Superior temporal gyrus (tissue), 1 donor: Measurements from ENCODE around the gene PTGES.
"Not testable (repeated sequence)": the region's sequence is repeated elsewhere in the genome, so short reads cannot be mapped to it uniquely, and the experiment has no call there.

Source experiments
- DNase-seq: peaks from one replicate; pipeline ENCODE4 v3.0.0-alpha.2; 2016; ENCODE audit errors: extremely low spot score

PTGES gene

GRCh38 chr9:129770741-129771140, 17.9 kb upstream of the PTGES start:
- DNase-seq = no peak

DNA sequence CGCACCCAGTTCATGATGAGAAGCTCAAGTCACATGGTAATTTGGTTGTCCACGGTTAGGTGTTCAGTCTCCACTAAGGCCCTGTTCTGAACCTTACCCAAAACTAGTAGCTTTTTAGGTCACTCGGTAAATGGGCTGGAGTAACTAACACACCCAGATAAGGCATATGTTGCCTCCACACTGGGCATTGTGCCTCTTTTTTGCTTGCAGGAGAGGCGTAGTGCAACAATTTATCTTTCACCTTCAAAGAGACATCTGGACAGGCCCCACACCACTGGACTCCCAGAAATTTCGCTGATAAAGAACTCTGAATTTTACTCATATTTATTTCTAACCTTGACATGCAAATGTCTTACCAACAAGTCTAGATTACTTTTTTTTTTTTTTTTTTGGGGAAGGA, 16.8 kb upstream of the PTGES start:
- DNase-seq = no peak

- no peak for DNase-seq
Measured at GRCh38 chr9:129768486-129768885, 15.6 kb upstream of the PTGES start.

DNA sequence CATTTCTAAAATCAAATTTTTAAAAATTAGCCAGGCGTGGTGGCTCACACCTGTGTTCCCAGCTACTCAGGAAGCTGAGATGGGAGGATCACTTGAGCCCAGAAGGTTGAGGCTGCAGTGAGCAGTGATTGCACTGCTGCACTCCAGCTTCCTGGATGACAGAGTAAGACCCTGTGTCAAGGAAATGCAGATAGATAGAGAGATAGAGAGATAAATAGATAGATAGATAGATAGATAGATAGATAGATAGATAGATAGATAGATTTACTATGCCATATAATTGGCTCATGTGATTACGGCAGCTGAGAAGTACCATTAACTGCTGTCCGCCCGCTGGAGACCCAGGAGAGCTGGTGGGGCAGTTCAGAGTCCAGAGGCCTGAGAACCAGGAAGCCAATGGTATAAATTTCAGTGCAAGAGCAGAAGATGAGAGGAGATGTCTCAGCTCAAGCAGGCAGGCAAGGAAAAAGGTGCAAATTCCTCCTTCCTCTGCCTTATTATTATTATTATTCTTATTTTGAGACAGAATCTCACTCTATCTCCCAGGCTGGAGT, 13.0 kb upstream of the PTGES start:
- DNase-seq = no peak

DNA sequence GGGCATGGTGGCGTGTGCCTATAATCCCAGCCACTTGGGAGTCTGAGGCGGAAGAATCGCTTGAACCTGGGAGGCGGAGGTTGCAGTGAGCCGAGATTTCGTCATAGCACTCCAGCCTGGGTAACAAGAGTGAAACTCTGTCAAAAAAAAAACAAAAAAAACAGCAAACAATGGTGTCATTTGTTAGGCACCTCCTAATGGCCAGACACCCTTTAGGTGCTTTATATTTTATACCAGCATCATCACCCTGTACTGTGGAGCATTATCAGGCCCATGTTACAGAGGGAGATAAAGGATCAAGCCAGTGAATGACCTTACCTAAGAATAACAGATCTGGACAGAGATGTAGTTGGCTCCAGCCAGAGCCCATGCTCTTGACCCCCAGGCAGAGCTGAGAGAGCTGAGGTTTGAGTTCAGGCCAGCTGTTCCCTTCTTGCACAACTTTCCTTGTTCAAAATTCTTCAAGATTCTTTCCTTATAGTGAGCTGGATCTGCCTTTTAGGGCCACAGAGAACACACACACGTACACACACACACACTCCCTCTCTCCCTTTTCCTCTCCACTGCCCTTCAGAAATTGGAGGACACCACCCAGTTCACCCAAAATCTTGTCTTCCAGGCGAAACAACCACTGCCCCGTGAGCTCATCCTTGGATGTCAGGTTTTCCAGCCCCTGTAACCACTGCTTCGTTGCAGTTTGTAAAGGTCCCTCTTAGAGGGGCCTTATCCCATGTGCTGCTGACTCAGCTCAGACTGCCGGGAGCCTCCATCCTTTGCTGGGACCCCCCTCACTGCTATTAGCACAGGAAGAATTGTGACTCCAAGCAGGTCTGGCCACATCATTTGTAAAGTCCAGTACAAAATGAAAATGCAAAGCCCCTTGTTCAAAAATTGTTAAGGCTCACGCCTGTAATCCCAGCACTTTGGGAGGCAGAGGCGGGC, 10.4 kb upstream of the PTGES start:
- no peak for DNase-seq

- DNase-seq = not testable (repeated sequence)
Measured at GRCh38 chr9:129762370-129762984, 9.6 kb upstream of the PTGES start.

DNA sequence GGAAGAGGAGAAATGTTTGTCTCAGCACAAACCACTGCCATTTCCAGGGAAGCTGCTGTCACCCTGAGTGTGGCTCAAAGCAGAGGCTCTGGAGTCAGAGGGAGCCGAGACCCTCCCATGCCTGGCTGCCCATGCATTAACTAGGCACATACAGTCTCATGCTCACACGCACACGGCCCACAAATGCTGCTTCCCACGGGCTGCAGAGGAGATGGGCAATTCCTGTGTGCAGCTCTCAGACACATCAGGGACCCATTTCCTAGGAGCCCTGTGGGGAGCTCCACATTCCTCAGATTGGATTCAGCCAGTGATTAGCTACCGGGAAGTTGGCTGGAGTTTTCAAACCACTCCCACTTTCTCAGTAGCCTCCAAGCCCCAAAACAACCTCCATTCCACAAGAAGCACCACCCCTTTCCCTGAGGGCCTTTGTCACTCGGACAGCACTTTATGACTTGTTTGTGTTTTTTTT, 9.1 kb upstream of the PTGES start:
- DNase-seq = no peak

- no peak for DNase-seq
Measured at GRCh38 chr9:129761293-129761900, 8.6 kb upstream of the PTGES start.

GRCh38 chr9:129760784-129761183, 7.9 kb upstream of the PTGES start:
- DNase-seq = not testable (repeated sequence)

DNA sequence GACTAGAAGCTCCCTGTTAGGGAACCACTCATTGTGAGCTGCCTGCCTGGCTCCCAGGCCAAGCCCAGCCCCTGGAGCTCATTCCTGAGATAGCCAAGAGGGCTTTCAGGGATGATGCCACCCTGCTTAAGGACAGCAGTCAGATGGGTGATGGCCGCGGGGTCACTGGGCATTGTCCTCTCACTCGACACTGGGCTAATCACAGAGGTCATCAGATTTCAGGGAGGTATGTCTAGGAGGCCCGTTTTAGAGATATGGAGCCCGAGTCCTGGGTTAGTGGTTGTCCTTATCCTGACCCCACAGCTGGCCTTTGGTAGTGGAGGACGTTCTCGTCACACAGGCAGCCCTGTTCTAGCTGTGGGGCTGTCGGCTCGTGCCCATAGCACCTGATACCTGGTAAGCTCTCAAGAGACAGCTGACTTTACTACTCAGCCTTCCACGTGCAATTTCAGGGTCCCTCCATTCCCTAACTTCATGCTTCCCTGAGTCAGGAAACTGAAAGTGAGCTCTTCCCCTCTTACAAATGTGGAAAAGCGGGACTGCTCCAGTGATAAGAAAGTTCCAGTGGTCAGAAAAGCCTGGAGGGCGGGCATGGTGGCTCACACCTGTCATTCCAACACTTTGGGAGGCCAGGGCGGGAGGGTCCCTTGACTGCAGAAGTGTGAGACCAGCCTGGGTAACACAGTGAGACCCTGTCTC, 7.1 kb upstream of the PTGES start:
- DNase-seq = no peak

DNA sequence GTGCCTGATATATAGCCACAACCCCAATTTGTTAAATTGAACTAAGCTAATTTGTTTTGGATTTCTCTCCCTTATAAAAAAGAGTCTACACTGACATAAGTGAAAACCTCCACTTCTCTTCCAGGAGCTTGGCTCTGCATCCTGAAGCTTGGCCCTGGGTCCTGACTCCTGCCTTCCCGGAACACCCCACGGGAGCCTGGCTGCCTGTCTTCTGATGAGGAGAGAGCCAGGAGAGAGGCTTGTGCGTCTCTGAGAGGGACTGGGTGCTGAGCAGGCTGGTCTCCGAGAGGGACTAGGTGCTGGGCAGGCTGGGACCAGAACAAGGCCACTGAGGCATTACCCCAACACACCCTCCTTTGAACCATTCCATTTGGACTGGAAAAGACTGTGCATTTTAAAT, 6.5 kb upstream of the PTGES start:
- DNase-seq = no peak

GRCh38 chr9:129757045-129757444, 4.2 kb upstream of the PTGES start:
- no peak for DNase-seq

GRCh38 chr9:129756191-129756590, 3.3 kb upstream of the PTGES start:
- no peak for DNase-seq

- no peak for DNase-seq
Measured at GRCh38 chr9:129755151-129755550, 2.3 kb upstream of the PTGES start.

- DNase-seq = no peak
Measured at GRCh38 chr9:129751841-129752801, 721 bp downstream of the PTGES start.

DNA sequence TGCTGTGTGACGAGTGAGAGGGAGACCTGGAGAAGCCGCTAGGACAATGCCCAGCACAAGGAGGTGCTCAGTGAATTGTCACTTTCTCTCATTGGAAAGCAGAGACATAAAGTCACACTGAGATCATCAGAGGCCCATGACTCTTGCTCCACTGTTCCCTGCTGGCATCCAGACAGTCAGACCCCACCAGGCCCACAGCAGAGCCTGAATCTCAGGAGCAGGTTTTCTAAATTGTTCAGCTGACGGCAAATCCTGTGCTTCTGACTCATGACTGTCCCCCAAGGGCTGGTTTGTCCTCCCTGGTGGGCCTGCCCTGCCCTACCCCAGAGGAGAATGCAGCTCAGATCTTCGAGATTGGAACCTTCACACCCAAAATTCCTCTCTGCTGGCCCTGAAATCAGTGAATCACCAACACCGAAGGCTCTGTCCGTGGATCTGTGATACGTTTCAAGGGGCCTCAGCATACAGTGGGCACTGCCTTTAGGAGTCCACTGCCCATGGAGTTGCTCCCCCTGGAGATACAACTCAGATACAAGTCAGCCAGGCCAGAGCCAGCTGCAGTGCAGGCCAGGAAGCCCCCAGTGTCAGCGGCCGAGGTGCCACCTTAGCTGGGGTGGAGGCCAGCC, 2.7 kb downstream of the PTGES start:
- DNase-seq = no peak

- DNase-seq = no peak
Measured at GRCh38 chr9:129749575-129749974, 3.3 kb downstream of the PTGES start.

- not testable (repeated sequence) for DNase-seq
Measured at GRCh38 chr9:129749052-129749451, 3.8 kb downstream of the PTGES start.

GRCh38 chr9:129748249-129748648, 4.6 kb downstream of the PTGES start:
- DNase-seq = no peak
